Central memory CD4-positive, alpha-beta T cell (primary cell): ENCODE data around the gene RTN3.
"Not testable (repeated sequence)": the region's sequence is repeated elsewhere in the genome, so short reads cannot be mapped to it uniquely, and the experiment has no call there.

Experiments
- DNase-seq: peaks from one replicate; pipeline ENCODE4 v3.0.0; 2022

The RTN3 gene

DNA sequence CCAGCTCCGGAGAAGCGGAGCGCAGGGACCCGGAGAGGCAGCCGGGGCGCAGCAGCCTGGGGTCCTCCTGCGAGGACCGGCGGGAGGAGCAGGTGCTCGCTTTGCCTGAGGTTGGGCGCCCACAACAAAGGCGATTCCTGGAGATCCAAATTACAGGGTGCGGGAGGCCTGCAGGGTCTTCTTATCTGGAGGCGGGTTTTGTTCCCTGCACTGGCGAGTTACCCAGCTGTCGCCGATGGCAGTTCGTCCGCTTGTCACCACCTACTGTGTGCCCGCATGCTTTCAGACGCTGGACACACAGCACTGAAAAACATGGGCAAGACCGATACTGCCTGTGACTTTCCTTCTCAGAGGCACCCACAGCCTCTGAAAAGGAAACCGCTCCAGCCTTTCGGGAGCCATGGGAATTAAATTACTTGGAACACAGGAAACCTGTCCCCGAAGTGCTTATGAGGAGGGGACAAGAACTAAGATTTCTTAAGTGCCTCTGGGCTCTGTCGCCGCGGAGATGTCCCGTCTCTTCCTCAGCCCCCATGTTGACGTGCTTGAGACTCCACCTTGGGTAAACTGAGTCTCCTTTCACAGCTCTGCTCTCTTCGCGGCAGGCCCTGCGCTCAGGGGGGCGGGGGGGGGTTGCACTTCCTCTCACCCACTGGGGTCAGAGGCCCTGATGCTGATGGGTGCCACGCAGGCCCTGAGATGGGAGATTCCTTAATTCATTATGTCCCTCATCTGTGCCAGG lies 88.6 kb downstream of the RTN3 start:
- DNase-seq: no peak

DNA sequence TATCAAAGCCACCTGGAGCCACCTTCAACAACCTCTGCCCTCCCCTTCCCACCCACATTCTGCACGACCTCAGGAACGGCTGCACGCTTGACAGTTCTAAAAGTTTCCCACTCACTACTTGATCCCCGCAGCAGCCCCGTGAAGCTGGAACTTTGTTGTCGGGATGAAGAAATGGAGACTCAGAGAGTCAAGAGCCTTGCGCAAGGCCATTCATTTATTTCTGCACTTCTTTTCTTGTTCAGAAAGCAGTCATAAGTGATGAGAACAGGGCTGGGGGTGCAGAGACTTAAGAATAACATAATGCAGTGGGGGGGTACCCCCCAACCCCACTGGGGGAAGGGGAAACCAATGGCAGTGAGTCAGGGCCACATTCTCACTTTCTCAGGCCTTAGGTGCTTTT lies 89.5 kb downstream of the RTN3 start:
- no peak for DNase-seq

DNA sequence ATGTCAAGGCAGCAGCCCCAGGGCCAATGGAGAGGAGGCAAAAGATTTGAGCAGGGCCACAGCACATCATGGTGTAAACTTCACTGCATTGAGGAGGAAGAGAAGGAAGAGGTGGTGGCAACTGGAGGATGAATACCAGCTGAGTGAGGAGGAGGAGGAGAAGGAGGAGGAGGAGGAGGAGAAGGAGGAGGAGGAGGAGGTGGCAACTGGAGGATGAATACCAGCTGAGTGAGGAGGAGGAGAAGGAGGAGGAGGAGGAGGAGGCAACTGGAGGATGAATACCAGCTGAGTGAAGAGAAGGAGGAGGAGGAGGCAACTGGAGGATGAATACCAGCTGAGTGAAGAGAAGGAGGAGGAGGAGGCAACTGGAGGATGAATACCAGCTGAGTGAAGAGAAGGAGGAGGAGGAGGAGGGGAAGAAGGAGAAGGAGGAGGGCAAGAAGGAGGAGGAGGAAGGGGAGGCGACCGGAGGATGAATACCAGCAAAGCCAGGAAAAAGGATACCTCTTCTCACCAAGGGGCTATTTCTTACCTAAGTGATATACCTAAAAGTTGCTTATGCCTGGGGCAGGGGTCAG lies 90.5 kb downstream of the RTN3 start:
- not testable (repeated sequence) for DNase-seq

DNA sequence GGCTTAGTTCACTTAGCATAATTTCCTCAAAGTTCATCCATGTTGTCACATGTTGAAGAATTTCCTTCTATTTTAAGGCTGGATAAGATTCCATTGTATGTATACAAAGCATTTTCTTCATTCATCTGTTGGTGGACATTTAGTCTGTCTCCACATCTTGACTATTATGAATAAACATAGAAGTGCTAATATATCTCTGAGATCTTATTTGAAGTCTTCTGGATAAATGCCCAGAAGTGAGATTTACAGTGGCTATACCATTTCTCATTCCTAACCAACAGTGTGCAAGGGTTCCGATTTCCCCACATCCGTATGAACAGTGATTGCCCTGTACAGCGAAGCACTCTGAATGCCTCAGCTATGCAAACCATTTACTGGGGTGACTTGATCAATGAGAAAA lies 93.9 kb downstream of the RTN3 start:
- no peak for DNase-seq

DNA sequence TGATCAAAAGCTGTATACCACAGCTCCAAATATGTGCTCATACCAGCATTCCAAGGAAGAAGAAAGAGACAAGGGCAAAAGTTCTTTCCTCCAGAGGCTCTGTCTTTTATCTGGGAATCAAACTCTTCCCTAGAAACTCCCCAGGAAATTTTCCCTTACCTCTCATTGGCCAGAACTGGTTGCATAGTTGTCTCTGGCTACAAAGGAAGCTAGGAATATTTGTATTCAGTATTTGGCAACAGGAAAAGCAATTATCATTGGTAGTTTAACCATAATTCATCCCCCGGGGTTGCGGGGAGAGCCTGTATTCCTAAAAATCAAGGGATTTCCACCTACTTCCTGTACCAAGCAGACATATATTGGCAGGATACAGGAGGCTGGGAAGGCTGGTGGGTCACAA lies 97.7 kb downstream of the RTN3 start:
- no peak for DNase-seq

DNA sequence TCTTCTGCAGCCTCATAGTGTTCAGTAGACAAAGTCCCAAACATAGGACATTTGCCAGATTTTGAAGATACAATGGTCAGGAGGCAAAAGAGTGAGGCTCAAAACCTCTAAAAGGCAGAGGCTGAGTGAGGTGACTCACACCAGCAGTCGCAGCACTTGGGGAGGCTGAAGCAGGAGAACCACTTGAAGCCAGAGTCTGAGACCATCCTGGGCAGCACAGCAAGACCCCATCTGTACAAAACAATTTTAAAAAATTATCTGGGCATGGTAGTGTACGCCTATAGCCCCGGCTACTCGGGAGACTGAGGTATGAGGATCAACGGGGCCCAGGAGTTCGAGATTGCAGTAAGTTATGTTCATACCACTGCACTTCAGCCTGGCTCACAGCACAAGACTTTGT lies 101.4 kb downstream of the RTN3 start:
- no peak for DNase-seq

DNA sequence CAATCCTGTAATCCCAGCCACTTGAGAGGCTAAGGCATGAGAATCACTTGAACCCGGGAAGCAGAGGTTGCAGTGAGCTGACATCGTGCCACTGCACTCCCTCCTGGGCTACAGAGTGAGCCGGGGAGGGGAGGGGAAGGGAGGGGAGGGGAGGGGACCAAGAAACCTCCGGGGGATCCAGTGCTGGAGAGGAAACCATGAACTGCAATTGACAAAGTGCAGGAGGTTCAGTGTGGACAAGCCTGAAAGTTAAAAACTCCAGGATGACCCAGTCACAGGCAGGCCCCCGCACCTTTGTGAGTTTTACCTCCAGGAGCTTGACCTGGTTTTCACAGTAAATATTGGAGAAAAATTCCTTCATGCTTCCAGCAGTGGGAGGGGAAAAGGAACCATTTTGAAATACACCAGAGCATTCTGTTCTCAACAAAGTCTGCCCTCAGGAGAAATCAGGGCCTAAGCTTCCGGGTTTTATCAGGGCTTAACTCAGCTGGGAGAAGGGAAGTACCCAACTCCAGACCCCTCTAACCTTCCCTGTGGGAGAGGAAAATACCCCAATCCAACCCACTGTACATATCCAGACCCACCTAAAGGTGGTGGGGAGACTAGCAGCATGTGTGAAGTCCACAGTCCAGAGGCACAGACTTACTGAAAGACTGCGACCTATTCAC lies 102.8 kb downstream of the RTN3 start:
- no peak for DNase-seq

DNA sequence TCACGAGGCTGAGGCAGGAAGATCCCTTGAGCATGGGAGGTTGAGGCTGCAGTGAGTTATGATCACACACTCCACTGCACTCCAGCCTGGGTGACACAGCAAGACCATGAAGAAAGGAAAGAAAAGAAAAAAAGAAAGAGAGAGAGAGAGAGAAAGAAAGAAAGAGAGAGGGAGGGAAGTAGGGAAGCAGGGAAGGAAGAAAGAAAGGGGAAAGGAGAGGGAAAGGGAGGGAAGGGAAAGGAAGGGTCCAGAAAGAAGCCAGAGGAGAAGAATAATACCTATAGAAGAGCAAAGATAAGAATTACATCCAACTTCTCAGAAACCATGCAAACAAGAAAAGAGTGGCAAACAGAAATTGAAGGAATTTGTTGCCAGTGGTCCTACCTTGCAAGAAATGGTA lies 104.5 kb downstream of the RTN3 start:
- no peak for DNase-seq

DNA sequence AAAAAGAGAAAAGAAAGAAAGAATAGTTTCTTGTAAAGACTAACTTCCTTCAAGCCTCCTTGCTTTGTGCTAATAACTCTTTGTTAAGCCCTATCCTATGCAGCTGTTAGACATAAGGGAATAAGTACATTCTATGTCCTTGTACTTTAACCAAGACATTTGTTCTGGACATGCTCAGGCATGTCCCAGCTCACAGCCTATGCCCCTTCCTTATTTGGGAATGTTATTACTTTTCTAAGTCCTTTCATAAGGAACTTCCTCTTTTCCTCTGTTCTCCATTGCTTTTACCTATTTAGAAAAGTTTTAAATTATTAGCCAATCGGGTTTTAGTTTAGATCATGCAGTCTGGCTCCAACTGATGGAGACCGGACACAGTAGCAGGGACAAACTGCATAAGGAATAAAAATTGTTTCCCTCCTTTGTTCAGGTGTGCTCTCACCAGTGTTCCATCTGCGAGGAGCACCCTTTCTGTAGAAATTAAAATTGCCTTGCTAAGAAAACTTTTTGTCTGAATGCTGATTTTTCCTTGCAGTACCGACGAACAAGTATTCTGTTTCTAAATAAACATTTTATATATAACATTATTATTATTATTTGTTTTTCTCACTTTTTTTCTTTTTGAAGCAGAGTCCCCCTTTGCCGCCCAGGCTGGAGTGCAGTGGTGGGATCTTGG lies 110.3 kb downstream of the RTN3 start:
- no peak for DNase-seq

DNA sequence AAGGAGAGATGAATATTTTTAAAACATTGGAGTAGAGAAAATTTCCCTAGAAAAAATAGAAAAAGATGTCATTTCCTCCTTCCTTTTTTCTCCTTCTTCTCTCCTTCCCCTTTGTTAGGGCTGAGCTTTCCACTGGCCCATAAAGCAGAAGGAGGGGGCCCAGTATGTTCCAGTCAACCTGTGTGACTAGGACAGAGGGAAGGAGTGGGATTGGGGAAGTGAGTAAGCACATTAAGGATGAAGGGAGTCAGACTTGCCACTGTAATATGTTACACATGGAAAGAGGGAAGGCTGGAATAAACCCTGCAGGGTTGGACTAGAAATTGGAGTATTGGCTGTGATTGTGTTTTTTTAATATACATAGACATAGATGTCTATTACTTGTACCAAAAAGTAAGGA lies 111.9 kb downstream of the RTN3 start:
- no peak for DNase-seq

DNA sequence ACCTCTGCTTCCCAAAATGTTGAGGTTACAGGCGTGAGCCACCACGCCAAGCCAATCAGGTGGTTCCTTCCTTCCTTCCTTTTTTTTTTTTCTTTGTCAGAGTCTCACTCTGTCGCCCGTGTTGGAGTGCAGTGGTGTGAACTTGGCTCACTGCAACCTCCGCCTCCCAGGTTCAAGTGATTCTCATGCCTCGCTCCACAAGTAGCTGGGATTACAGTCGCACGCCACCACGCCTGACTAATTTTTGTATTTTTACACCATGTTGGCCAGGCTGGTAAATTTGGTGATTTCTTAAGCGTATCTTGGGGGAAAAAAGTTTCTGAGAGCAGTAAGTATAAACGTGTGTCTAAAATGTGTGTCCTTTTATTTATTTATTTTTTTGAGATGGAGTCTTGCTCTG lies 113.8 kb downstream of the RTN3 start:
- no peak for DNase-seq

DNA sequence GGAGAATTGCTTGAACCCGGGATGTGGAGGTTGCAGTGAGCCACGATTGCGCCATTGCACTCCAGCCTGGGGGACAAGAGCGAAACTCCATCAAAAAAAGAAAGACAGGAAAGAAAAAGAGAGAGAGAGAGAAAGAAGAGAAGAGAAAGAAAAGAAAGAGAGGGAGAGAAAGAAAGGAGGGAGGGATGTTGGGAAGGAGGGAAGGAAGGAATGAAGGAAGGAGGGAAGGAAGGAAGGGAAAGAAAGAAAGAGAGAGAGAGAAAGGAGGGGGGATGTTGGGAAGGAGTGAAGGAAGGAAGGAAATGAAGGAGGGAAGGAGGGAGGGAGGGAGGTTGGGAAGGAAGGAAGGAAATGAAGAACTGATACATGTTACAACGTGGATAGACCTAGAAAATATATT lies 119.6 kb downstream of the RTN3 start:
- DNase-seq: no peak

DNA sequence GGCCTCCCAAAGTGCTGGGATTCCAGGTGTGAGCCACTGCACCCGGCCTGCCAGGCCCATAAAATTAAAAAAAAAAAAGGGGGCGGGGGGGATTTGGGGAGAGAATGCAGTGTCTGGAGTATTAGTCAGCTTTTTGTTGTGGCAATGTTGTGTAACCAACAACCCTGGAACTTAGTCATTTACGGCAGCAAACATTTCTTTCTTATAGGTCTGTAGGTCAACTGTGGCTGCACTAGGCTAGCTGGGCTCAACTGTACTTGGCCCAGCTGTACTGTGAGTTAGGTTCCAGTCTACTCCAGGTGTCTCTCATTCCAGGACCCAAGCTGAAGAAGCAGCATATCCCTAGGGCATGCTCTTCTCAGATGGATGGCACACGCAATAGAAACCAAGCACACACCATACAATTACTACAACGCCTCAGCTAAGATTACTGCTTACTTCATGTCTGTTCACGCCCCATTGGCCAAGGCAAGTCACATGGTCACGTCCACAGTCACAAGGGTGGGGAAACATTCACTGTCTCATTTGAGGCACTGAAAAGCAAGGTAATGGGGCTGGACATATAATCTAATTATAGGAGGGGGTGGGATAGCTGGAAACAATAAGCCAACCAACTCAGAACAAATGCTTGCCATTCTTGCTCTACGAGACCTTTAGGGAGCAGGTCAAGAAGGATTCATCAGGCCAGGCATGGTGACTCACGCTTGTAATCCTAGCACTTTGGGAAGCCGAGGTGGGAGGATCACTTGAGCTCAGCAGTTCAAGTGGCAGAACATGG lies 121.5 kb downstream of the RTN3 start:
- no peak for DNase-seq

DNA sequence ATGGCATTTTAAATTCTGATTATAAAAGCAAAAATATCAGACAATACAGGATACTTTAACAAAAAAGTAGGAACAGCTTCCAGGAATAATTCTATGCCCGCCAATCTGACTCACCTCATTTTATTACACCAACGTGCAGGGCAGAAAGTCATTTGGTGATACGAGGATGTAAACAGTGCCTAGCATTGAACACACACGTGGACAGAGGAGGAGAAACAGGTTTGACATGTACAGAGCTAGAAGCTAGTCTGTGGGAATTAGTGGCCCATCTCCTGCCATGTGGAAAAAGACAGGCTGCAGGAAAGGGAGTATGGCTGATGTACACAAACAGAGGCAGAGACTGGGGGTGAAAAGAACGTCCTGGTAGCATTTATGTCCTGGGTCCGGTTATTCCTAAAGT lies 123.0 kb downstream of the RTN3 start:
- no peak for DNase-seq

DNA sequence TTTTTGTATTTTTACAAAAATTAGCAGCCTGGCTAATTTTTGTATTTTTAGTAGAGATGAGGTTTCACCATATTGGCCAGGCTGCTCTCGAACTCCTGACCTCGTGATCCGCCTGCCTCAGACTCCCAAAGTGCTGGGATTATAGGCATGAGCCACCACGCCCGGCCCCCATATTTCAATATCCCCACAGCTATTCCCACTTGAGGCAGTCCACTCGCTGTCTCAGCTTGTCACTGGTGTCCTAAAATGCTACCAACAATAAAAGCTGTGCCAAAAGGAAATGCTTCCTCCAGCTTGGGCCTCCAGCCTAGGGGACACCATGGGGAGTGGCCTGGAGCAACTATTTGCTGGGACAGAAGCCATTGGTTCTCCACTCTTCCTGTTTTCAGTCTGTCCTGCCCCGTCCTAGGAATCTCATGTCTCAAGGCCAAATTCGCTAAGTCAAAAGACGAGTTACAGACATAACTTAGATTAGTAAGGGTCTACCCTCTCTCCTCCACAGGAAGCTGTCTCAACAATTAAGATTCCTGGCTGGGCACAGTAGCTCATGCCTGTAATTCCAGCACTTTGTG lies 124.6 kb downstream of the RTN3 start:
- no peak for DNase-seq
